ENCODE data around the gene DCST1.
"Not testable (repeated sequence)": the region's sequence is repeated elsewhere in the genome, so short reads cannot be mapped to it uniquely, and the experiment has no call there.

DCST1 gene, protein sequence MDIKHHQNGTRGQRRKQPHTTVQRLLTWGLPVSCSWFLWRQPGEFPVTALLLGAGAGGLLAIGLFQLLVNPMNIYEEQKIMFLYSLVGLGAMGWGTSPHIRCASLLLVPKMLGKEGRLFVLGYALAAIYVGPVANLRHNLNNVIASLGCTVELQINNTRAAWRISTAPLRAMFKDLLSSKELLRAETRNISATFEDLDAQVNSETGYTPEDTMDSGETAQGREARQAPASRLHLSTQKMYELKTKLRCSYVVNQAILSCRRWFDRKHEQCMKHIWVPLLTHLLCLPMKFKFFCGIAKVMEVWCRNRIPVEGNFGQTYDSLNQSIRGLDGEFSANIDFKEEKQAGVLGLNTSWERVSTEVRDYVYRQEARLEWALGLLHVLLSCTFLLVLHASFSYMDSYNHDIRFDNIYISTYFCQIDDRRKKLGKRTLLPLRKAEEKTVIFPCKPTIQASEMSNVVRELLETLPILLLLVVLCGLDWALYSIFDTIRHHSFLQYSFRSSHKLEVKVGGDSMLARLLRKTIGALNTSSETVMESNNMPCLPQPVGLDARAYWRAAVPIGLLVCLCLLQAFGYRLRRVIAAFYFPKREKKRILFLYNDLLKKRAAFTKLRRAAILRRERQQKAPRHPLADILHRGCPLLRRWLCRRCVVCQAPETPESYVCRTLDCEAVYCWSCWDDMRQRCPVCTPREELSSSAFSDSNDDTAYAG

DNA sequence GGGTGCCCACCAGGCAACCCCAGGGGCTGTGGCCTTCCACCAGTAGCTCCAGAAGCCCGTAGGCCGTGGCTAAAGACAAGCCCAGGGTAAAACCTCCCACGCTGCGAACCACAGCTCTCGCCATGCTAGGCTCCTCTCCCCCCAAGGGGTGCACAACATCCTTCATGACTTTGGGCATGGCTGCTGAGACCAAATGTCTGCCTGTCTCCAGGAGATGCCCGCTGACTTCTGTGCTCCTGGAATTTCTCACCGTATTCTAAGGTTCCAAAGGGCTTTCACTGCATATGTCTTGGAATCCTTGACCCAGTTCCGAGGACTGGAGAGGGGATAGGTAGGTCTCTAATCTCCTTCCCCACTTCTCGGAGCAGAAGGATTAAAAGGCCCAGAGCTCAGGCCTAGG is at the start of gene DCST1, which contains the start of gene DCST2:
Gene DCST1, plus strand, starts transcription at position 301 of the 400 bp plus-strand sequence. CDS start 213 bp downstream, outside the sequence.
Gene DCST2, minus strand, starts transcription at position 258 of the 400 bp plus-strand sequence. Its CDS starts 80 bp downstream, at position 178.
- DNase-seq, result no peak

DNA sequence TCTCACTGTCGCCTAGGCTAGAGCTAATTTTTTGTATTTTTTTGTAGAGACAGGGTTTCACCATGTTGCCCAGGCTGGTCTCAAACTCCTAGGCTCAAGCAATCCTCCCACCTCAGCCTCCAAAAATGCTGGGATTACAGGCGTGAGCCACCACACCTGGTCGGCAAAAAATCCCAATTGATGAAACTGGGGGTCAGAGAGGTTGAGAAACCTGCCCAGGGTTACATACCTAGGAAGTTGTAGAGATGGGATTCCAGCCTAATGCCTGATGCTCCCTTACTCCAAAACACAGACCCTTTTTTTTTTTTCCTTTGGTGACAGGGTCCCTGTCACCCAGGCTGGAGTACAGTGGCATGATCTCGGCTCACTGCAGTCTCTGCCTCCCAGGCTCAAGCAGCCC is 46.9 kb upstream of the DCST1 start:
- not testable (repeated sequence) for DNase-seq

DNA sequence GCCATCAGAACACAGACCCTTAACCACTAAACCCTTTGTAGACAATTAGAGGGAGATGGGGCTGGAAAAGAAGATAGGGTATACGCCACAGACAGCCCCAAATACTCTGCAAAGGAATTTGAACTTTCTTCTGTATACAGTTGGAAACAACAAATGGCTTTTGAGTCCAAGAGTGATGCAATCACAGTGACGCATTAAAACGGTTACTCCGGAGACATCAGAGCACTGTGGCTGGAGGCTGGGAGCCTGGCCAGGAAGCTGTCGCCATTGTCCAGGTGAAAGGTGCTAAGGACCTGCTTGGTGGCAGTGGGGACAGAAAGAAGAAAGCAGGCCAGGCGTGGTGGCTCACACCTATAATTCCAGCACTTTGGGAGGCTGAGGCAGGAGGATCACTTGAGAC is 46.3 kb upstream of the DCST1 start:
- DNase-seq, result no peak

DNA sequence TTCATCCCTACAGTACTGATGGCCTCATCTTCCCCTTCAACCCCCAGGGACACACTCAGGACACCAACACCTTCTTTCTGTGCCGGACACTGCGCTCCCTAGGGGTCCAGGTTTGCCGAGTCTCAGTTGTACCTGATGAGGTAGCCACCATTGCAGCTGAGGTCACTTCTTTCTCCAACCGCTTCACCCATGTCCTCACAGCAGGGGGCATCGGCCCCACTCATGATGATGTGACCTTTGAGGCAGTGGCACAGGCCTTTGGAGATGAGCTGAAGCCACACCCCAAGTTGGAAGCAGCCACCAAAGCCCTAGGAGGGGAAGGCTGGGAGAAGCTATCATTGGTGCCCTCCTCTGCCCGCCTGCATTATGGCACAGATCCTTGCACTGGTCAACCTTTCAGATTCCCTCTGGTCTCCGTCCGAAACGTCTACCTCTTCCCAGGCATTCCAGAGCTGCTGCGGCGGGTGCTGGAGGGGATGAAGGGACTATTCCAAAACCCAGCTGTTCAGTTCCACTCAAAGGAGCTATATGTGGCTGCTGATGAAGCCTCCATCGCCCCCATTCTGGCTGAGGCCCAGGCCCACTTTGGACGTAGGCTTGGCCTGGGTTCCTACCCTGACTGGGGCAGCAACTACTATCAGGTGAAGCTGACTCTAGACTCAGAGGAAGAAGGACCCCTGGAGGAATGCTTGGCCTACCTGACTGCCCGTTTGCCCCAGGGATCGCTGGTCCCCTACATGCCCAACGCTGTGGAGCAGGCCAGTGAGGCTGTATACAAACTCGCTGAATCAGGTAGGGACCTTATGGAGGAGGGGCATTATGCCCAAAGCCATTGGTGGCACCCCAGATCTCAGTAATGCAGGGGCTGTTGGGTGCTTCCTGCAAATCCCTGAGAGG is 45.3 kb upstream of the DCST1 start:
- DNase-seq, result no peak

DNA sequence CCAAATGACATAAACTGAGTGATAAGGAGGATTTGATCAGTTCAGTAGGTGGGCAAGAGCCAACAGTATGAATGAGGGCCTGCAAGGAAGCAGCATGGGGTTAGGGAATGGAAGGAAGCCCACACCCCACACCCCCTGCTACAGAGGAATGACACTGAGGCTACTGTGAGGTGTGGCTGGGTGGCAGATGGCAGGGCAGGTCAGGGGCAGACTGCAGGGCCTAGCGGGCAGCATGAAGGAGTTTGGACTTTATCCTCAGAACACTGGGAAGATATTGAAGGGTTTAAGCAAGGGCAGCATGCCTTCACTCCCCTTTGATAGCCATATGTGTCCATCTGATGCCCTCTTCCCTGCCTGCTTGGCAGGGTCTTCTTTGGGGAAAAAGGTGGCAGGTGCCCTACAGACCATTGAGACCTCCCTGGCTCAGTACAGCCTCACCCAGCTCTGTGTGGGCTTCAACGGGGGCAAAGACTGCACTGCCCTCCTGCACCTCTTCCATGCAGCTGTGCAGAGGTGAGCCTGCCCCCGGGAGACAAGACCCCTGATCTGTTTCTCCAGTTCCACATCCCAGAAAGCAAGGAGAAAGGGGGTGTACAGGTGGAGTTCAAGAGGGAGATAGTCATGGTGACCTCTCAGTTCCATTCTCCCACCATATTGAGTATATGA is 44.3 kb upstream of the DCST1 start:
- no peak for DNase-seq

DNA sequence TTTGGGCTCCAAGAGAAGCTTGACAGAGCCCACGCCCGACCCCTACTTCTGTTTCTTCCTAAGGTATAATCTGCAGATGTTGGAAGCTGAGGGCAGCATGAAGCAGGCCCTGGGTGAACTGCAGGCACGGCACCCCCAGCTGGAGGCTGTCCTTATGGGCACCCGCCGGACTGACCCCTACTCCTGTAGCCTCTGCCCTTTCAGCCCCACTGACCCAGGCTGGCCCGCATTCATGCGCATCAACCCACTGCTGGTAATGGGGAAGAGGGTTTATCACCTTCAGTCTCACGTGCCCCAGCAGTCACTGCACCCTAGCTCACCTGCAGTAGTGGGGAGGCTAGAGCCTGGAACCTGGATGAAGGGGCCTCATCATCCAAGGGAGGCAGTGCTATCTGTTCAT is 43.3 kb upstream of the DCST1 start:
- no peak for DNase-seq

DNA sequence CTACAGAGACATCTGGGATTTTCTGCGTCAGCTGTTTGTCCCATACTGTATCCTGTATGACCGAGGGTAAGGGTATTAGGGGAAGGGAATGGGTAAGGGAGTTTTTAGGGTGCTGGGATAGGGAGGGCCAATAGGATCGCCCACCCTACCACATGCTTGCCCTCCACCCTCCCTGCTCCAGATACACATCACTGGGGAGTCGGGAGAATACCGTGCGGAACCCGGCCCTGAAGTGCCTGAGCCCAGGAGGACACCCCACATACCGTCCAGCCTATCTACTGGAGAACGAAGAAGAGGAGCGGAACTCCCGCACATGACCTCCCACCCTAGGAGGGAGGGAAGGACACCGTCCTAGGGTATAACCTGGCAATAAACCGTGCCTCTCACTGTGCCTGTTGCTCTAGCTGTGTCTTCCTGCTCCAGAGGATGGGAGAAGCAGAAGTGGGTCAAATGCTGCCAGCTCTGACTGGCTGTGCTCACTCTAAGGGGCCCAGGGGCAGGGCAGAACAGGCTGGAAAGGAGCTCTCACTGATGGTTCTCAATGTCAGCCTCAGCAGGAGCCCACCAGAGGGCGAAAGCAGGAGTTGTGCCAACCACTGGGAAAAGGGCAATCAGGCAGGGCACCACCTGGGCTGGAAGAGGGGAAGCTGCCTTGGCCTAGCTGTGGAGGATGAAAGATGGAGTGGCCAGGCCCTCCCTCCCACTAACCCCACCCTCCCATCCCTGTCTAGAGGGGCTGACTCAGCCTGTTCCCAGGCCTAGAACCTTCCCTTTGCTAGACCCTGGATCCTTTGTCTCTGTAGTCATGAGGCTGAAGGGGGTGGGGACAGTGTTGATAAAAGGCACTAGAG is 40.7 kb upstream of the DCST1 start:
- DNase-seq, result no peak

DNA sequence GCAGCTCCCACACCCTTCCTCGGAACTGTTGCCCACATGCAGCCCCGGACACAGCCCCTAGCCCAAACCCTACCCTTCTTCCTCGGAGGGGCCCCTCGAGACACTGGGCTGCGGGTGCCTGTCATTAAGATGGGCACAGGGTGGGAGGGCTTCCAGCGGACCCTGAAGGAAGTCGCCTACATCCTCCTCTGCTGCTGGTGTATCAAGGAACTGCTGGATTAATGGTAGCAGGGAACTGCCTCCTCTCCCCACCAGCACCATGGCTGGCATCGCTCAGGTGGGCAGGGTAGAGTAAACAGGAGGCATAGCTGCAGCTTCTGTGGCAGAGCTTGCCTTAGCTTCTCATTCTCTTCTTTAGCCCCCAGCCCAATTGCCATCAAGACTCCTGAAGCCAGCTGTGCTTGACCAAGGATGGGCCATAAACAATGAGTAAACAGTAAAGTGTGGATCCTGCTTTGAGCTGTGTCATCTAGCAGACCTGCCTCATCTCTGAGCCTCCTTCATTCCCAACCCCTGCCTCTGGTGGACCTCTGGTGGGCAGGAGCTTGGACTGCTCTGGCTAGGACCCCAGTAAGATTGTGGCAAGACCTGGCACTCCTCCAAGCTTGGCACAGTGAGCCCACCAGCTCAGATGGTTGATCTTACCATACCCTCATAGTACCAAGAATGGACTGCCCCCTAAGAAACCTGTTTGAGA is 39.9 kb upstream of the DCST1 start, which contains the start of gene LENEP:
Gene LENEP, plus strand, starts transcription at position 15 of the 697 bp plus-strand sequence. Its CDS starts 22 bp downstream, at position 37.
- no peak for DNase-seq

DNA sequence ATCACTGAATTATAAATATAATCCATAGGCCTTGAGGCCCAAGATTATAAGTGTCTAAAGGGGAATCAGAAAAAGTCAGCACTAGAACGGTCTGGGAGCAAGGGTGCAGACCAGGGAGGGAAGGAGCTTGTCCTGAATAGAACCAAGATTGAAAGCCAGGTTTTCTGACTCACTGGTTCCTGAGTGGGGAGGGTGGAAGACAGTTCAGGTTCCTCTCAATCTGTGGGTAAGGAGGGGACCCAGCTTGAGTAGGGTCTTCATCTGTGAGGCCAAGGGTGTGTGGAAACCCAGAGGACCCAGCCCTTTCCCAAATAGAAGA is 39.4 kb upstream of the DCST1 start:
- DNase-seq, result no peak

DNA sequence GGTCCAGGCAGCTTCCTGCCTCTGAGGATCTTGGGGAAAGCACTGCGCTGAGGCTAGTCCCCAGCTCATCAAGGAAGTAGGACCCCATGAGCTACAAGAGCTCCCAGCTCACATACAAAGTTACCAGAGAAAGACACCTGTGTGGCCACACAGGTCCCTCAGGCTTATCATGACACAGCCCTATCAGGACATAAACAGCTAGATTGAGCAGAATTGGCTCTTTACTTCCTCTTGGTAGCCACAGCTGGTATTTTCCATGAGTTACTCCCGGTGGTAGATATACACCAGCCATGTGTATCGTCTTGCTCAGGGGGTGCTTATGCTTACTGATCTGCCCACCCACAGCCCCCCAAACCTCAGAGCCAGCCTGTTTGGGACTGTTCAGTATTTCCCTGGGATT is 39.0 kb upstream of the DCST1 start:
- no peak for DNase-seq

DNA sequence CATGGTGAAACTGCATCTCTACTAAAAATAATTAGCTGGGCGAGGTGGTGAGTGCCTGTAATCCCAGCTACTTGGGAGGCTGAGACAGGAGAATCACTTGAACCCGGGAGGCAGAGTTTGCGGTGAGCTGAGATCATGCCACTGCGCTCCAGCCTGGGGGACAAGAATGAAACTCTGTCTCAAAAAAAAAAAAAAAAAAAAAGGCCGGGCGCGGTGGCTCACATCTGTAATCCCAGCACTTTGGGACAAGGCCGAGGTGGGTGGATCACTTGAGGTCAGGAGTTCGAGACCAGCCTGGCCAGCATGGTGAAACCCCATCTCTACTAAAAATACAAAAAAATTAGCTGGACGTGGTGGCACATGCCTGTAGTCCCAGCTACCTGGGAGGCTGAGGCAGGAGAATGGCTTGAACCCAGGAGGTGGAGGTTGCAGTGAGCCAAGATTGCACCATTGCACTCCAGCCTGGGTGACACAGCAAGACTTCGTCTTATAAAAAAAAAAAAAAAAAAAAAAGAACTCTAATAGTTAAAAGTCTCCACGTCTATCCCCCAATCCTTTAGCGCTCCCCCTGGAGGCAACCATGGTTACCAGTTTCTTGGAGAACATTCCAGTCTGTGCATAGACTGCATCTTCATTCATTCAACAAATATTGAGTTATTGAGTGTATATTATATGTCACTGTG is 38.2 kb upstream of the DCST1 start:
- not testable (repeated sequence) for DNase-seq

DNA sequence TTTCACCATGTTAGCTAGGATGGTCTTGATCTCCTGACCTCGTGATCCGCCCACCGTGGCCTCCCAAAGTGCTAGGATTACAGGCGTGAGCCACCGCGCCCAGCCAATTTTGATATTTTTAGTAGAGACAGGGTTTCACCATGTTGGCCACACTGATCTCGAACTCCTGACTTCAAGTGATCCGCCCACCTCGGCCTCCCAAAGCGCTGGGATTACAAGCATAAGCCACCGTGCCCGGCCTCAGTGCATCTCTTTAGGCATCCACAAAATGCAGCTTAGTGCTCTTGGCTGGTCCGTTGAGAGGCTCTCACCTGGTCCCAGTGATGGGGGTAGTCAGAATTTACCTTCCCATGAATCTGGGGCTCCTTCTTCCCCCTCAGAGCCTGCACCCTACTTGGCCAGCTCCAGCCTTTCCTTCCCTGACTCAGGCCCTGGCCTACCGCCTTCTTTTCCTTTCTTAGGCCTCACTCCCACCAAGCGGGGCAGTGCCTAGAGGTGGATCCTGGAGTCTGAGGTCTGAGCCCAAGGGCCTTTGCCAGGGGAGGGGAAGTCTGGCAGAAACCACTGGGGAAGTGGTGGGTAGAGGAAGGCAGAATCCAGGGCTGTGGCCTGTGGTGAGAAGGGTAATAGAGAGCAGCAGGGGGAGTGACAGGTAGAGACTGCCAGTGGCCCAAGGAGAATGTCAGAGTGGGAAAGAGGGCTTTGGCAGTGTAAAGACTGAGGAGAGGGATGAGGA is 36.5 kb upstream of the DCST1 start:
- DNase-seq, result no peak

DNA sequence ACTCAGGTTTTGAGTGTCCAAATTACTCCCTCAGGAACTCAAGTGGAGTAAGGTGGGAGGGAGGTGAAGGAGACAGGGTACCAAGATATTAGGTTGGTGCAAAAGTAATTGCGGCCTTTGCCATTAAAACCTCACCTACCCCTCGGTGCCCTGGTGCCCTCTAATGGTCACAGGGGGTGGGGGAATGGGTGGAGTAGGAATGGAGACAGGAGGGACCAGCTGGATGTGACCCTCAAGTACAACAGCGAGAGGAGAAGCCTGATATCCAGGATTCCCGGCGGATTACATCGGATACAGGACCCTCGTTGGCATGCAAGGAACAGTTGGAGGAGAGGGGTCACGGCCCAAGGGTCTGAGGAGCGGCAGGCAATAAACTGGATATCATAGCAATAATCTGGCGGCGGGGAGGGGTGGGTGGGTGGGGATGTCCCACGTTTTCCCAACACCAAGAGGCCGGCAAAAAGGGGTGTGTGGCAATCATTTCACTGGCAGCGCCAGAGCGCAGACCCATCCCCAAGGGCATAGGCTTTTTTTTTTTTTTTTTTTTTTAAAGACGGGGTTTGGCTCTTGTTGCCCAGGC is 35.3 kb upstream of the DCST1 start:
- no peak for DNase-seq

DNA sequence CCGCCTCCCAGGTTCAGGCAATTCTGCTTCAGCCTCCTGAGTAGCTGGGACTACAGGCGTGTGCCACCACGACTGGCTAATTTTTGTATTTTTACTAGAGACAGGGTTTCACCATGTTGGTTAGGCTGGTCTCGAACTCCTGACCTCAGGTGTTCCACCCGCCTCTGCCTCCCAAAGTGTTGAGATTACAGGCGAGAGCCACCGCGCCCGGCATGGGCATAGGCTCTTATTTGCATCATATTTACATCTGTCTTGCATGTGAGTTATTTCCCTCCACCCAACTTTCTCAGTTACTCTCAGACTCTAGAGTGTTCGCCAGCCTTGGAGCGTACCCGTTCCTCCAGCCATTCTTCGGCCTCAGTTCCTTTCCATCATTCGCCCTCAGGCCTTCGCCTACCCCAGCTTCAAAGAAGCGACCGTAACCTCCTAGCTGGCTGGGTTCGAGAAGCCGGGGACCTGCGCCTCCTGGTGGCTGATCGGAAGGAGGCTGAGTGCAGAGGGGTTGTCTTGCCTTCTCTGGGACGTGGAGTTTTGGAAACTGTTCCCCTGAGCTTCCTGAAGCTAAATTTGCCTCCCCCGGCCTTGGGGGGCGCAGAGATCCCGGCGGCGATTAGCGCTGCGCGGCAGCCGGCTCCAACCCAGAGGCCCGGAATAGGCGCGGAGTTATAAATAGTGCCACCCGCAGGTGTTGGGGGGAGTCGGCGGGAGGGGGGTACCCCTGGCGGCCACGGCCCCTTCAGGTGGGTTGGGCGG is 34.6 kb upstream of the DCST1 start:
- DNase-seq, result peak; percentile 81

DNA sequence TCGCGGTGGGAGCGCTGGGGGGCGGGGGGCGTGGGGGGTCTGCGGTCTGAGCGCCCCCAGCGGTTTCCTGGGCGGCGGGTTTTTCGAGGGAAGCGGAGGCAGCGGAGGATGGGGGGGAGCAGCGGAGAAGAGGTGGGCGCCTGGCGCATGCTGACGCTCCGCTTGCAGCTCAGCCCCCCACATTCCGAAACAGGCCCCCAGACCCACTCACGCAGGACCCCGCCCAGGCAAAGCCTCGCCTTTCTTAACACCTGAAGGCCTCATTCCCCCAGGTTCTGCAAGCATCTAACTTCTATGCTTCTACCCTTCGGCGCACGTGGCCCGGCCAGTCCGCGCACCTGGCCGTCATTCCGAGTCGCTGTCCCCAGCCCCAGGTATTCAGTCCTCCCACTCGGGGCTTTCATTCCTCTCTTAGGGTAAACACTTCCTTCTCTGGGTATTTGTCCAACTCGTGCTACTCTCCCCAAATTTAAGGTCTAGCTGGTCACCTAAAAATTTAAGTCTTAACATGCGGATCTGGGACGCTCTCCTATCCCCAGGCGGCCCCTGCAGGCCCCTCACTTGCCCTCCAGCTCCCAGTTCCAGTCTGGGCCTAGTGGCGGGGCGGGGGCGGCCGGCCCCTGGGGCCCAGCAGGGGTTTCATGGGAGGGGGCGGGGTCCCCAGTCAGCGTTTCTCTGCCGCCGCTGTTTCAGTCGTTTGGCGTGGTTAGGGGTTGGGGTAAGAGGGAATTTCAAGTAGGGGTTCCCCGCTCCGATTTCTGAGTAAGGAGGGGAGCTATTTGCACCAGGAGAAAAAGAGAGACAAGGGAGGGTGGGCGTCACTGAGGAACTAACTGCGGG is 33.8 kb upstream of the DCST1 start:
- peak; percentile 71 for DNase-seq

DNA sequence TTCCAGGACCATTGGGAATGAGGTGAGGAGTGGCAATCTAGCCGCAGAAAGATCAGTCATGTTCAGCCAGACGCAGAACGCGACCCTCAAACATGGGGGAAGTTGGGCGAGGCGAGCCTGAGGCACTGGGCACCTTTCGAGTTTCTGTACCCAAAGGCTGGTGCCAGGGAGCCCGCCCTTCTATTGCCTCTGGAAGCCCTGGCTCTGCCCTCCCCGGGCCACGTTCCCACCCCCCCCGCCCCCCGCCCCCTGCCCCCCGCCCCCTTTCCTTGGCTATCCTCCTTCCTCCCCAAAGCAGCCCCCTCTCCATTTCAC is 33.3 kb upstream of the DCST1 start:
- DNase-seq, result no peak

DNA sequence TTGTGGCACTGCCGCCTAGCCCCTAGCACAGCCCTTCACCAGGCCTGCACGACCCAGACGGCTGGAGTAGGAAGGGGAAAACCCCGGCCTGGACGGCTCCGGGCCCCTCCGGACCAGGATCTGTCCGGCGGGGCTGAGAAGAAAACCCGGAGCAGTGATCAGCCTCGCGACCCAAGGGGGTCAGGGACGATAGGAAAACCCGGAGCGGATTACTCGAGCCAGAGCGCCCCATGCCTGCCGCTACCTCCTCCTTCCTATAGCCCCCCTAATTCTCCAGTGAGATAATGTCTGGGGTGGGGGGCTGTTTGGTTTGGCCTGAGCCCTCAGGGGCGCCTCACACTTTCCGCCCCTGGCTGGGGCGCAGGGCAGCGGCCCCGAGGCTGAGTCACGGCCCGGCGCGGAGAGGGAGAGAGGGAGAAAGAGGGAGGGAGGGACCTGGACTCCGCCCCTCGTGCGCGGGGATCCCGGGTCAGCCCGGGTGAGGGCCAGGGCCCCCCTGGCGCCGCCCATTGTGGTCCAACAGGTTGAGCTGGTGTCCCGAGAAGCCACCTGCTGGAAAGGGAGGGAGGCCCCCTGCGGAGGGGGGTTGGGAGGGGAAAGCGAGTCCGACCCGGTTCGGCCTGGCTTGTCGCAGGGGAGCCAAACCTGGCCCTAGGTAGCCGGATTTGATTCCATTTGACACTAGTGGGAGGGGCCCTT is 32.7 kb upstream of the DCST1 start:
- peak; percentile 80 for DNase-seq

Measured in stimulated activated CD4-positive, alpha-beta T cell treated with anti-CD3 and anti-CD28 coated beads, Interleukin-4, amount 100 ng/mL, for 1 hour (primary cell).